Coronary artery (tissue), 2 donors: Measurements from ENCODE around the gene ITIH3.
A peak's percentile ranks its signal among the peaks of the same experiment; 100 is the strongest.

ENCODE experiments used
- DNase-seq: peaks from one replicate; pipeline ENCODE4 v3.0.0-alpha.2; 2017; ENCODE audit warnings: low spot score
- H3K27ac ChIP-seq, 2 donors: fragments of 200-600 bp; sonication (generic); one replicate each; pipeline ENCODE4 v1.5.1; 2016 to 2019
- H3K4me3 ChIP-seq: fragments of 200-600 bp; sonication (generic); 2 replicates; pipeline ENCODE4 v1.5.1; 2016; ENCODE audit warnings: mild to moderate bottlenecking, moderate library complexity
- TF ChIP-seq, protein P1 (sequence below): fragments of 200-600 bp; sonication (generic); IDR thresholded peaks from one replicate; pipeline ENCODE4 v1.5.1; 2019; ENCODE audit warnings: antibody characterized with exemption

The ITIH3 gene

DNA sequence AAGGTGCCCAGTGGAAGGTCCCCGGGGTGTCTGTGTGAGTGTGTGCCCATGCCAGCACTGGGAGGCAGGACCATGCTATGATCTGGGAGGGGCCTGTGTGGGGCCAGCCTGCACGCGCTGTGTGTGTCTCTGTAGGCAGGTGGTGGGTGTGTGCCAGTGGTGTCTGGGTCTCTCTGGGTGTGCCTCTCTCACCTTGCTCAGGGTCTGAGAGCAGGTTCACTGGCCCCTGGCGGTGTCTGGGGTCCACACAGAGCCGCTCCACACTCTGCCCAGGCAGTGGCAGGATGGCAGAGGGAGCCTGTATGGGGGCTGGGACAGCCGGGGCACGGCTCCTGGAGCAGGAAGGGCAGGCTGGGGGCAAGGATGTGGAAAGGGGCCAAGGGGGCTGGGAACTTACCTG is 23.3 kb downstream of the ITIH3 start:
- no peak overlapping the region for H3K27ac ChIP-seq
- TF ChIP-seq, protein P1, sequence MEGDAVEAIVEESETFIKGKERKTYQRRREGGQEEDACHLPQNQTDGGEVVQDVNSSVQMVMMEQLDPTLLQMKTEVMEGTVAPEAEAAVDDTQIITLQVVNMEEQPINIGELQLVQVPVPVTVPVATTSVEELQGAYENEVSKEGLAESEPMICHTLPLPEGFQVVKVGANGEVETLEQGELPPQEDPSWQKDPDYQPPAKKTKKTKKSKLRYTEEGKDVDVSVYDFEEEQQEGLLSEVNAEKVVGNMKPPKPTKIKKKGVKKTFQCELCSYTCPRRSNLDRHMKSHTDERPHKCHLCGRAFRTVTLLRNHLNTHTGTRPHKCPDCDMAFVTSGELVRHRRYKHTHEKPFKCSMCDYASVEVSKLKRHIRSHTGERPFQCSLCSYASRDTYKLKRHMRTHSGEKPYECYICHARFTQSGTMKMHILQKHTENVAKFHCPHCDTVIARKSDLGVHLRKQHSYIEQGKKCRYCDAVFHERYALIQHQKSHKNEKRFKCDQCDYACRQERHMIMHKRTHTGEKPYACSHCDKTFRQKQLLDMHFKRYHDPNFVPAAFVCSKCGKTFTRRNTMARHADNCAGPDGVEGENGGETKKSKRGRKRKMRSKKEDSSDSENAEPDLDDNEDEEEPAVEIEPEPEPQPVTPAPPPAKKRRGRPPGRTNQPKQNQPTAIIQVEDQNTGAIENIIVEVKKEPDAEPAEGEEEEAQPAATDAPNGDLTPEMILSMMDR = no peak
- no peak overlapping the region for H3K4me3 ChIP-seq
- no peak for DNase-seq

DNA sequence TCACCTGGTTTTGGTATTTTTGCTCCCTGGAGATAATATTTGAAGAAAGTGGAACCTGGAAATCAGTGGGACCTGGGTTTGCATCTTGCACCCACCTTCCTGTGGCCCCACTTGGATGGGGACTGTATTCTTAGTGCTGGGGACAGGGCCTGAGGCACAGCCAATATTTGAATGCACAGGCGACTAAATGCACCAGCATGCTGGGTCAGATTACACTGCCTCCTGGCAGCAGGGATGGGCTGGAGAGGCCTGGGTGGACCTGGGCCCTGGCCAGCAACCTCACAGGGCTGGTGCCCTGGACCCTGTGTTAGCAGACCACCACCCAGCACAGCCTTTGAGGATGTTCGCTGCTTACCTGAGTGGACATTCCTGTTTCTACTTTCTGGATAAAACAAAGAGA is 25.3 kb downstream of the ITIH3 start:
- no peak overlapping the region for H3K4me3 ChIP-seq
- TF ChIP-seq, protein P1 = no peak
- DNase-seq = no peak
- H3K27ac ChIP-seq = no peak overlapping the region

DNA sequence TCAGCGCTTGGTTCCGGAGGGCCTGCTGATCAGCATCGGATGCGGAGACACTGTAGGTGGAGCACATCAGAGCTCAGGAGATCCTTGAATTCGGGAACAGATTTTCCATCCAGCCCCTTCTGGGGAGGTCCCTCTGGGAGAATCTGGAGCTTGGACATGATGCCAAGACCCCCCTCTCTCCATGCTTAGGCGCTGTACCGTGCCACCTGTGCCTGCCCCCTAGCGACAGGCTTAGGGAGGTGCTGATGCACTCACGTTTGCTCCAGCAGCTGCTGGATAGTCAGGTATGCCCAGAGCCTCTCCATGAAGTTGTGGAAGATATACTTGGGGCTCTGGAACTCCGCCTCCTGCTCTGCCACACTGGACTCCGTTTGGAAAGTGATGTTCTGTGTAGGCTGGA is 26.1 kb downstream of the ITIH3 start:
- H3K27ac ChIP-seq = no peak overlapping the region
- no peak overlapping the region for H3K4me3 ChIP-seq
- TF ChIP-seq, protein P1 = no peak
- no peak for DNase-seq

DNA sequence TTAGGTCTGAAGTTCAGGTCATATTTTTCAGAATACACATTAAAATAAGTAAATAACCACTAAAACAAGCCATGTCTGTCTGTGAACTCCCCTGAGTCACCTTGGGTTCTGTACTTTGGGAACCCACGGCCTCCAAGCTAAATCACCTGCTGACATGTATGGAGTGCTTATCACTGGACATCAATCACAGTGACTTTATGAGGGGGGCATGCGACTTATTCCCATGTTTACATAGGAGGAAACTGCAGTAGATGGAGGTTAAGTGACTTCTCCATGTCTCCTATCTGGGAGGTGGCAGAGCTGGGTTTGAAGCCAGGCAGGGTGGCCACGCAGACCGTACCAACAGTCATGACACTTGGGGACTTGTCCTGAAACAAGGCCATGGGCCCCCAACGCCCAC is 27.8 kb downstream of the ITIH3 start:
- DNase-seq = no peak
- Histone ChIP-seq H3K27ac (no peak overlapping the region), H3K4me3 (no peak overlapping the region)
- TF ChIP-seq, protein P1 = no peak

DNA sequence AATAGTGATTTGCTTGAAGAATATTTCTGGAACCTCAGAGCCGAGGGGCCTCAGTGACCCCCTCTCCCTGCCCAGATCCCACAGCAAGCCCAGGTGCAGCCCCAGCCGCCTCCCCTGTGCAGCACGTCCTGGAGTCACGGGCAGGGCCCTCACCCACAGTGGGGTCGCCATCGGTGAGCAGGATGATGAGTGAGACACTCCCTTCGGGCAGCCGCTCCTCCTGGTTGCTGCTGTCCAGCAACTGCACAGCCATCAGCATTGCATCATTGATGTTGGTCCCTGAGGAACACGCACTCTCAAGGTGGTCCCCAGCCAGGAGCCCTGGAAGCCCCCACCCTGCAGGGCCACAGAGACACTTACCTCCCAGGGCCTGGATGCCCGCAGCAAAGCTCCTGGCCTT is 29.4 kb downstream of the ITIH3 start:
- no peak overlapping the region for H3K4me3 ChIP-seq
- H3K27ac ChIP-seq = no peak overlapping the region
- TF ChIP-seq, protein P1 = no peak
- DNase-seq = no peak

DNA sequence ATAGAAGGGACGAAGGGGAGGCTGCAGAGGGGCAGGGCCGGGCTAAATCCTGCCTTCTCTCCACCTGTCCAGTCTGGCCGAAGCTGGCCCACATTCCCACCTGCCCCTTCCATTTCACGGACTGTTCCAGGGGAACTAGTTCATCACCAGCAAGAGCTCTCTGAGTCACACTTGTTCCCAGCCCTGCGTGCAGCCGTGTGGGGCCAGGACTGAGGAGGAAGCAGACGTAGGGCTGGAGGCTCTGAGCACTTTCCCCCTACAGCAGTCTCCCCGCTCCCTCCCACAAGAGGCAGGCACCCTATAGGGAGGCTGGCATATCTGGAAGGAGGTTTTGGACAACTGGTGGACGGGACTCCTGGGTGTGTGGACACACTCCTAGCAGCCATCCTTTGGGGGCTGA is 32.8 kb downstream of the ITIH3 start:
- Histone ChIP-seq H3K27ac (peak overlapping the region in 1 of 2 donors; percentile 26), H3K4me3 (no peak overlapping the region)
- TF ChIP-seq, protein P1 = no peak
- DNase-seq = no peak

DNA sequence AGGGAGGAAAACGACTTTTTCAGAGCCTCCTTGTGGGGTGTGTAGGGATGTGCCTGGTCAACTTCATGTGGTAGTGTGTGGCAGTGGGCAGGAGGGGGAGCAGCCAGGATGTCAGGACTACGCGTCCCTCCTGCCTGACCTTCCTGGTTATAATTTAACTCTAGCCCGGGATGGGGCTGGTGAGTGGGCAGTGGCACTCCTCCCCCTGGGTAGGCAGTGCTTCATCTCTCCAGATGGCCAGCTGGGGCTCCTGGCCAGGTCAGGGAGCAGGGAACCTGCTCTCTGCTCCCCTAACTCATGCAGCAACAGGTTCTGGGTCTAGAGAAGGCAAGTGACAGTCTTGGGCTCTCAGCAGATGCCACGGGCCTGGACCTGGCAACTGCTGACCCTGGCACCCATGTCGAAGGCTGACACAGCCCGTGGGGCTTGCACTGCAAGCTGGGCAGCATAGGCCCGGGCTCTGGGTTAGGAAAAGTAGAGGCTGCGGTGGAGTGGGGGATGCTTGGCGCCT is 33.3 kb downstream of the ITIH3 start:
- H3K4me3 ChIP-seq = no peak overlapping the region
- TF ChIP-seq, protein P1 = no peak
- DNase-seq = no peak
- H3K27ac ChIP-seq = peak overlapping the region in 1 of 2 donors; percentile 26
